ENCODE measurements around the gene FBXL7.

Gene FBXL7

DNA sequence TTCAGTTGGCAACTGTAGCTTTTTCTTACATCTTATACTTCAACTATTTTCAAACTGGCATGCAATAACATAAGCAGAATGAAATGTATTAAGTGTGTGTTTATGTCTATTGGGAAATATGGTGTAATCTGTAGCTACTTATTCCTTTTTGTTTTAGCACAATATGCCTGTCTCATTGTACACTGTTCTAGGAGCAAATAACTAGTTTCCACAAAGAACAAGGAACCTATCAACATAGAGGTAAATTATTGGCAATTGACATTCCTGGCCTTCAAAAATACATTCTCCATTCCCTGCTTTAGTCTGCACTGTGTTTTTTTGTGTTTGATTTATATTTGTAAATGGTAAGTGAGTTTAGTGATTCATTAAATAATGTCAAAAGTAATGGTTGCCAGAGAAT lies 75.7 kb downstream of the FBXL7 start:
- no peak overlapping the region for H3K27ac Mint-ChIP-seq
- H3K9me3 Mint-ChIP-seq, result no peaks in the 10 kb centered on the region
- no peaks in the 10 kb centered on the region for H3K36me3 Mint-ChIP-seq
- no peak overlapping the region for H3K4me3 Mint-ChIP-seq
- H3K4me1 Mint-ChIP-seq, result no peaks in the 10 kb centered on the region
- H3K27me3 Mint-ChIP-seq, result no peaks in the 10 kb centered on the region

GRCh38 chr5:15577132-15577531 lies 77.2 kb downstream of the FBXL7 start:
- Mint-ChIP-seq H3K27ac (no peak overlapping the region), H3K27me3 (no peaks in the 10 kb centered on the region), H3K36me3 (no peaks in the 10 kb centered on the region), H3K4me3 (no peak overlapping the region), H3K9me3 (no peaks in the 10 kb centered on the region), H3K4me1 (no peaks in the 10 kb centered on the region)

DNA sequence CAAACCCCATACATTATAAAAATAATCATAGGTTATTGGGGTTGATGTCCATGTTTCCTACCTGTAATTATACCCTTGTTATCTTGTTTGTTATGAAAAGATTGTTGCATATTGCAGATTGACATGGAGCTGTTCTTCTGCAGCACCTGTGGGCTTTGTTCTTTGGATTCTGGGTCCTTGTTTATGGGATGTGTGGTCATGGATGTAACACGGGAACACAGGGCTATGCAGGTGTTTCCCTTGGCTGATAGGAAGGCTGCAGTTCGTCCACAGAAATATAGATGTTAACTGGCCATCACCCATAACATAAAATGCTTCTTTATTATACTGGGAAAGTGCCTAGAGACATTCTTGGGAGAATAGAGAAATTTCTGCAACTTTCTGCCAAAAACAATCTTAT lies 77.9 kb downstream of the FBXL7 start:
- Mint-ChIP-seq H3K27ac (no peak overlapping the region), H3K4me1 (no peaks in the 10 kb centered on the region), H3K27me3 (no peaks in the 10 kb centered on the region), H3K36me3 (no peaks in the 10 kb centered on the region), H3K9me3 (no peaks in the 10 kb centered on the region), H3K4me3 (no peak overlapping the region)

GRCh38 chr5:15579193-15579990 lies 79.4 kb downstream of the FBXL7 start:
- Mint-ChIP-seq H3K4me1 (no peaks in the 10 kb centered on the region), H3K27ac (no peak overlapping the region), H3K27me3 (no peaks in the 10 kb centered on the region), H3K9me3 (no peaks in the 10 kb centered on the region), H3K36me3 (no peaks in the 10 kb centered on the region), H3K4me3 (no peak overlapping the region)

GRCh38 chr5:15584528-15584927 lies 84.5 kb downstream of the FBXL7 start:
- Mint-ChIP-seq H3K4me3 (no peak overlapping the region), H3K4me1 (no peaks in the 10 kb centered on the region), H3K36me3 (no peaks in the 10 kb centered on the region), H3K27ac (no peak overlapping the region), H3K9me3 (peaks cover 4% of the 10 kb centered on the region), H3K27me3 (no peaks in the 10 kb centered on the region)

GRCh38 chr5:15585128-15585527 lies 85.1 kb downstream of the FBXL7 start:
- no peaks in the 10 kb centered on the region for H3K36me3 Mint-ChIP-seq
- H3K27me3 Mint-ChIP-seq, result no peaks in the 10 kb centered on the region
- no peaks in the 10 kb centered on the region for H3K4me1 Mint-ChIP-seq
- H3K4me3 Mint-ChIP-seq, result no peak overlapping the region
- peaks cover 4% of the 10 kb centered on the region for H3K9me3 Mint-ChIP-seq
- no peak overlapping the region for H3K27ac Mint-ChIP-seq

DNA sequence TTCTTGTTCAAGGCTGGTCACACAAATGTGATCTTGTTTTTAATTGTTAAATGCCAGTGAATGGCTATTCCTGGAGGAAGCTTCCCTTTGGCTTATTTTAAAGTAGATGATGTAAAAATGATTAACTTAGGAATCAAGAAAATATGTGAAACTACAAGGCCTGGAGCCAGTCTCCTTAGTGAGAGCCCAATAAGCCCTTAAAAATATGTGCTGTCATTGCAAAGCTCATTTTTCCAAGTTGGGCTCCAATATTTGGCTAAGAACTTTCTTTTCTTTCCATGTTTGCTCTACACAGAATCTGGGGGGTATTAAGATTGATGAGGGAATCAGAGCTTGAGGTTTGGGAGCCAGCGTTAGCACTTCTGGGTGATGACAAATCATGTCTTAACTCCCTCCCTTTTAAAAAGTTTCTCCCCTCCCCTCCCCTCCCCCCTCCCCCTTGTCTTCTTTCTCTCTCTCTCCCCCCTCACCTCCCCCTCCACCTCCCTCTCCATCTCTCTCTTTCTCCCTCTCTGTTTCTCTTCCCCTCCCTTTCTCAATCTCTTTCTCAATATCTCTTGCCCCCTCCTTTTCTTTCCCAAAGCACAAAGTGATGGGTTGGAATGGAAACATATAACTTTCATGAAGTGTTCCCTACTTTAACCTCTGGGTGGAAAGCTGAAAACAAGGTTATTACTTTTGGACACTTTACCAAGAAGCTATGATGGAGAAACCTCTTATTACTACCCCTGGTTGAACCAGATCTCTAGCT lies 86.0 kb downstream of the FBXL7 start:
- peaks cover 4% of the 10 kb centered on the region for H3K9me3 Mint-ChIP-seq
- H3K4me1 Mint-ChIP-seq, result no peaks in the 10 kb centered on the region
- H3K27me3 Mint-ChIP-seq, result no peaks in the 10 kb centered on the region
- no peaks in the 10 kb centered on the region for H3K36me3 Mint-ChIP-seq
- no peak overlapping the region for H3K4me3 Mint-ChIP-seq
- no peak overlapping the region for H3K27ac Mint-ChIP-seq

GRCh38 chr5:15587916-15588315 lies 87.9 kb downstream of the FBXL7 start:
- Mint-ChIP-seq H3K27ac (no peak overlapping the region), H3K9me3 (peaks cover 4% of the 10 kb centered on the region), H3K27me3 (no peaks in the 10 kb centered on the region), H3K36me3 (no peaks in the 10 kb centered on the region), H3K4me3 (no peak overlapping the region), H3K4me1 (no peaks in the 10 kb centered on the region)

DNA sequence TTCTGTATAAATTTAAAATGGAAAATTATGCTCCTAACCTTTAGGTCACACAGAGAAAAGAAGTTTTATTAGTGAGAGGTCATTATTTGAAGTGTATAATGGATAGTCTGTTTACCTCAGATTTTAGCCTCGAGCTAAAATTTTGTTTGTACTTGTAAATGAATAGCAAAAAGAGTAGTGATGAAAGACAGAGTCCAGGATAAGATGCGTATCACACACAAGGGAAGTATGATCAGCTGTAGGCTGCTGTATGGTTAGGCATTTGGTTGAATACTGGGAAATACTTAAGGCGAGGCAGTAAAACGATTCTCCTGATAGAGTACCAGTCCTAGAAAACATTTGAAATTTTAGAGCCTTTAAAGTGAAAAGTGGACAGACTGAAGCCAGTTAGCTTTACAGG lies 92.7 kb downstream of the FBXL7 start:
- Mint-ChIP-seq H3K4me3 (no peak overlapping the region), H3K27ac (no peak overlapping the region), H3K9me3 (no peaks in the 10 kb centered on the region), H3K4me1 (no peaks in the 10 kb centered on the region), H3K36me3 (no peaks in the 10 kb centered on the region), H3K27me3 (no peaks in the 10 kb centered on the region)

DNA sequence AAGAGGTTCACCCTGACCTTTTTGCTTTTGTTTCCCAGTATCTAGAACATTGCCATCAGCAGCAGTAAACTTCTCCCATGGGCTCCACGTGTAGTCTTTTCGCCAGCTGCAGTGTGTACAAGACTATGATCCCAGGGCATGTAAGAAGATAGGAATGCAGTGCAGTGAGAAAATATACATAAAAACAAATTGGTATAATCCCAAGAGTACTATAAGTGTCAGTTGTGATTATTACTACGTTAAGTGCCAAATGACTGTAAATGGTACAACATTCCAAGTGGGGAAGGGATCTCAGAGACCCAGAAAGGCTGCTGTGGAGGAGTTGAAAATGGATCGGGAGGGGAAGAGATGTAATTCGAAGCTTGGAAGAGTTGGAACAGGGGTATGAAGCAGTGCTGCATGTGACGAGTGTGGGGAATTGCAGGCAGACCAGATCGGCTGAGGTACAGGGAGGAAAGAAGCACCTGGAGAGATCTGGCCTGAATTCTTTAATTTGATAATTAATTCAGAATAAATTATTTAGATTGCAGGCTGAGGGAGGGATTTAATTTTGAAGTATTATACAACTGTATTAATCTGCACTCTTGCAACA lies 95.1 kb downstream of the FBXL7 start:
- Mint-ChIP-seq H3K4me3 (no peak overlapping the region), H3K9me3 (no peaks in the 10 kb centered on the region), H3K27ac (no peak overlapping the region), H3K4me1 (no peaks in the 10 kb centered on the region), H3K27me3 (no peaks in the 10 kb centered on the region), H3K36me3 (no peaks in the 10 kb centered on the region)

DNA sequence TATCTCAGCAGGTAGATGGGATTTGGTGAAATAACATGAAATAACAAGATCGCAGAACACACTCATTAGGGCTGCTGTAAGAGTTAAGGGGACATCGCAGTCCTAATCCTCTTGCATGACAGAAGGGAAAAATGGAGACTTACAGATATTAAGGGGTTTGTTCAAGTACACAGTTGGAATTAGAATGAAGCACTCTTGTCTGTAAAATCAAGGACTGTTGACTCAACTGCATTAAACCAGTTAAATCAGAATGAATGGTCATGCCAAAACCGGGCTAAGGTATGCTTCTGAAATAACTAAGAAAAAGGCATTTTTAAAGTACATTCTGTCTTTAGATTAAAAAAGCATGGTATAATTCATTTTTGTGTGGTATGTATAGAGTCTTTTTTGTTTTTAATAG lies 95.9 kb downstream of the FBXL7 start:
- Mint-ChIP-seq H3K9me3 (no peaks in the 10 kb centered on the region), H3K27ac (no peak overlapping the region), H3K36me3 (no peaks in the 10 kb centered on the region), H3K27me3 (no peaks in the 10 kb centered on the region), H3K4me1 (no peaks in the 10 kb centered on the region), H3K4me3 (no peak overlapping the region)

- Mint-ChIP-seq H3K4me3 (no peak overlapping the region), H3K36me3 (no peaks in the 10 kb centered on the region), H3K4me1 (no peaks in the 10 kb centered on the region), H3K27ac (no peak overlapping the region), H3K9me3 (no peaks in the 10 kb centered on the region), H3K27me3 (no peaks in the 10 kb centered on the region)
Measured at GRCh38 chr5:15596936-15597335, 97.0 kb downstream of the FBXL7 start.

GRCh38 chr5:15597804-15598203 lies 97.8 kb downstream of the FBXL7 start:
- Mint-ChIP-seq H3K36me3 (no peaks in the 10 kb centered on the region), H3K9me3 (no peaks in the 10 kb centered on the region), H3K4me3 (no peak overlapping the region), H3K27me3 (no peaks in the 10 kb centered on the region), H3K27ac (no peak overlapping the region), H3K4me1 (no peaks in the 10 kb centered on the region)

DNA sequence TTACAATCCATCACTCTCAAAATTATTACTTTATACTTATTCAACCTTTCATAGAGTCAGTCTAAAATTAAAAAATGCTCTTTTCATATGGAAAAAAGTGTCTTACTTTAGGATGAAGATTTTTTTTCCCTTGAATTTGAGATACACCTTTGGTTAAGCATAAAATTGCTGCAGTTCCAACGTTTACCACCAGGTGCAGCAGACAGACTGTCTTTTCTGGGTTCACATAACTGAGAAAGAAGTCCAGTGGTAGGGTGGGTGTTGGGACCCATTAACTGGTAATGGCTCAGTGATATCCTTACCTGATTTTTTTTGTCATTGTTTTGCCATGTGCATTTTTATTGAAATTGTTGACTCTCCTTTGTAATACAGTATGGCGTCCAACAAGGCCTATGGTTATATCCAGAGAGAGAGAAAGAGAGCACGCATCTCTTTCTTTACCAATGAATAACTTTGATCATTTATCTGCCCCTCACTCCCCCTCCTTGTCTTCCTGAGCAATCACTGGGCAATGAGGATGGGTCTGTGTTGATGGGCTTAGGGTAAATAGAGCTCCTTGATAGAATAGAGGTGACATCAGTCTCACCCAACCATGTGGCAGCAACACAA lies 98.4 kb downstream of the FBXL7 start:
- Mint-ChIP-seq H3K4me3 (no peak overlapping the region), H3K36me3 (no peaks in the 10 kb centered on the region), H3K27ac (no peak overlapping the region), H3K4me1 (no peaks in the 10 kb centered on the region), H3K27me3 (no peaks in the 10 kb centered on the region), H3K9me3 (no peaks in the 10 kb centered on the region)

DNA sequence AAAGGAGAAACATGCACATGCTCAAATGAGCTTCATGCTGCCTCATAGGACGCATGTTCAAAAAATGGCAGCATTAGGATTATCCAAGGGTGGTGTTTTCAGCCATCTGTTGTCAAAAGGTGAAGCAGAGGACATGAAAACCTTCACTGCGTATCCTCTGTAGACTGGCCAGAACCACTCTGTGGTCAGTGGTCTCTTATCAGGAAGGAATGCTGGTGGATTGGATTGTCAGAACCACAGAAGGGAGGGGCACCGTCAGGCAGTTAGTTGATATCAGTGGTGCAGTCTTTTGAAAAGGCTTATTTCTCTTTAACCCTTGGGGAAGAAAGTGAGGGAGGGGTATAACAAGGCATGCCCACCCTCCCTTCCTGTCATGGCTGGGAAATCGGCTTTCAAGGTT lies 100.1 kb downstream of the FBXL7 start:
- H3K4me1 Mint-ChIP-seq, result no peaks in the 10 kb centered on the region

DNA sequence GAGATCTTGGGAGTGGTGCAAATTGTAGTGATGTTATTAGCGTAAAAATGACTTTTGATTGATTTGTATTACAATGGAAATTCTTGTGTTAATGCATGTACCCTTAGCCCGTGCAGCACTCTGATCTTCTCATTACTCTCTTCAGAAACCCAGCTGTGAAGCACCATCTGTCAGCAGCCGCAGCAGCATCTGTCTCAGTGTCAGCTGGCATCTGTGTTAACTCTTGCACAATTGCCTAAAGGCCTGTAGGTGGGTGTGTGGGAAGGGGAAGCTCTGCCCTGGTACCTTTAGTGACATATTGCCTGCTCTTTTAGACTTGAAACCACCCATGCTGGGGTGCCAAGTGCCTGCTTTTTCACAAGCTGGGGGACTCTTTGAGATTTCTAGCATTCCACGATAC lies 101.3 kb downstream of the FBXL7 start:
- Mint-ChIP-seq H3K27me3 (no peaks in the 10 kb centered on the region), H3K27ac (no peak overlapping the region), H3K9me3 (no peaks in the 10 kb centered on the region), H3K36me3 (no peaks in the 10 kb centered on the region), H3K4me3 (no peak overlapping the region), H3K4me1 (no peaks in the 10 kb centered on the region)

More for the DNA sequence above, 100.1 kb downstream of the FBXL7 start:
- H3K27me3 Mint-ChIP-seq, result no peaks in the 10 kb centered on the region
- H3K27ac Mint-ChIP-seq, result no peak overlapping the region
- no peaks in the 10 kb centered on the region for H3K36me3 Mint-ChIP-seq
- H3K9me3 Mint-ChIP-seq, result no peaks in the 10 kb centered on the region
- no peak overlapping the region for H3K4me3 Mint-ChIP-seq
